ENCODE results near the gene TMEM176B. TPM values are rescaled to one million over a fixed set of nuclear protein-coding genes. Genes with fewer than 3 reads are reported as not detected.

Gene TMEM176B
- total RNA-seq, 6 experiments from 2014 or later: 711 to 1,315 (median 795) TPM

GRCh38 chr7:150803161-150803860, 3.1 kb upstream of the TMEM176B start:
- H3K27me3 ChIP-seq: no peaks in the 10 kb centered on the region
- peak overlapping the region in 2 of 3 donors; percentile 1 to 97 for H3K27ac ChIP-seq
- TF ChIP-seq POLR2A (IDR thresholded peaks at IDR 0.05) (no peak), CTCF (IDR thresholded peaks at IDR 0.05) (no peak)
- DNase-seq: no peak
- no peaks in the 10 kb centered on the region for H3K9me3 ChIP-seq
- WGBS (ENCODE audit: insufficient coverage, low coverage, low lambda C conversion rate, missing lambda C conversion rate): 76% methylated on average over 8 of the region's 10 CpGs
- H3K36me3 ChIP-seq: peaks cover 0 to 35% (median 16%) of the 10 kb centered on the region in 4 donors
- peaks cover 0 to 21% (median 0%) of the 10 kb centered on the region in 4 donors for H3K4me1 ChIP-seq
- peak overlapping the region; percentile 77 to 92 (median 92) for H3K4me3 ChIP-seq
- ATAC-seq: no peak
- intact Hi-C loops (cut with DNase I): loop anchor here in 1 of 2 donors (10.0 kb wide), 1 partner anchor 71 kb away; no protein-coding TSS in a partner anchor

GRCh38 chr7:150801946-150802771, 2.0 kb upstream of the TMEM176B start:
- DNase-seq: peak in 1 of 3 donors; percentile 55
- no peak for TF ChIP-seq CTCF (IDR thresholded peaks at IDR 0.05)
- no peak for TF ChIP-seq POLR2A (IDR thresholded peaks at IDR 0.05)
- intact Hi-C loops (cut with DNase I): loop anchor here in 1 of 2 donors (10.0 kb wide), 1 partner anchor 73 kb away; no protein-coding TSS in a partner anchor
- ATAC-seq: peak; percentile 6 to 32 (median 18)
- WGBS (ENCODE audit: insufficient coverage, low coverage, low lambda C conversion rate, missing lambda C conversion rate): 53% methylated on average over 6 of the region's 12 CpGs
- peaks cover 0 to 21% (median 0%) of the 10 kb centered on the region in 4 donors for H3K4me1 ChIP-seq
- H3K27ac ChIP-seq: peak overlapping the region; percentile 90 to 97 (median 95)
- no peaks in the 10 kb centered on the region for H3K27me3 ChIP-seq
- peaks cover 0 to 35% (median 16%) of the 10 kb centered on the region in 4 donors for H3K36me3 ChIP-seq
- no peaks in the 10 kb centered on the region for H3K9me3 ChIP-seq
- H3K4me3 ChIP-seq: peak overlapping the region; percentile 77 to 92 (median 92)

GRCh38 chr7:150801242-150801945, 1.2 kb upstream of the TMEM176B start:
- H3K27ac ChIP-seq: peak overlapping the region; percentile 90 to 97 (median 95)
- 22% methylated on average over 4 of the region's 26 CpGs for WGBS (ENCODE audit: insufficient coverage, low coverage, low lambda C conversion rate, missing lambda C conversion rate)

More at GRCh38 chr7:150801242-150801945, 1.2 kb upstream of the TMEM176B start:
- peaks cover 0 to 29% (median 0%) of the 10 kb centered on the region in 4 donors for H3K4me1 ChIP-seq
- ATAC-seq (peak in 3 of 4 donors; percentile 1 to 11 (median 9)), DNase-seq (no peak)
- H3K9me3 ChIP-seq: no peaks in the 10 kb centered on the region
- H3K36me3 ChIP-seq: peaks cover 0 to 35% (median 16%) of the 10 kb centered on the region in 4 donors
- peak overlapping the region; percentile 77 to 92 (median 92) for H3K4me3 ChIP-seq
- intact Hi-C loops (cut with DNase I): loop anchor here in 1 of 2 donors (10.0 kb wide), 1 partner anchor 73 kb away; no protein-coding TSS in a partner anchor
- no peaks in the 10 kb centered on the region for H3K27me3 ChIP-seq
- TF ChIP-seq CTCF (IDR thresholded peaks at IDR 0.05) (no peak), POLR2A (IDR thresholded peaks at IDR 0.05) (no peak)
